Epithelial cell of esophagus (primary cell): ENCODE results near the gene CLCA1.
A peak's percentile ranks its signal among the peaks of the same experiment; 100 is the strongest.

Experiments
- DNase-seq: peaks from one replicate; pipeline ENCODE4 v3.0.0; 2010; ENCODE audit warnings: low read depth
- H3K4me3 ChIP-seq: 2 replicates; pipeline ENCODE4 v1.5.1; 2011; ENCODE audit warnings: mild to moderate bottlenecking, low read length, control low read depth
- TF ChIP-seq, protein P1 (sequence below): IDR thresholded peaks from 2 replicates; pipeline ENCODE4 v1.5.1; 2011; ENCODE audit warnings: low read depth, mild to moderate bottlenecking, low read length, control low read depth, inconsistent platforms; ENCODE audit not compliant: insufficient read depth; ENCODE audit errors: missing control alignments

The CLCA1 gene

DNA sequence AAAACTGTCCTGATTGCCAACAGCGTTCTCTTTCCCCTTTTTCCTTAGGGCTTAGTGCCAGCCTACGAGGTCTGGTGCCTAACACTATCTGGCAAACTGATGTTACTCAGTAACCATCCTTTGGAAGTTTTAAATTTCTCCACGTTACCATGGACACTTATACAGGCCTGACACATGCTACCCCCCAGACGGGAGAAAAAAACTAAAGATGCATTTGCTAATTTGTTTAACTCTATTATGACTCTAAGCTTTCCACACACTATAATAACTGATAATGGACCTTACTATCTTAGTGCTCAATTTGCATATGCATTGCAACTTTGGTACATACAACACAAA lies 36.8 kb downstream of the CLCA1 start:
- no peak overlapping the region for H3K4me3 ChIP-seq
- TF ChIP-seq, protein P1, sequence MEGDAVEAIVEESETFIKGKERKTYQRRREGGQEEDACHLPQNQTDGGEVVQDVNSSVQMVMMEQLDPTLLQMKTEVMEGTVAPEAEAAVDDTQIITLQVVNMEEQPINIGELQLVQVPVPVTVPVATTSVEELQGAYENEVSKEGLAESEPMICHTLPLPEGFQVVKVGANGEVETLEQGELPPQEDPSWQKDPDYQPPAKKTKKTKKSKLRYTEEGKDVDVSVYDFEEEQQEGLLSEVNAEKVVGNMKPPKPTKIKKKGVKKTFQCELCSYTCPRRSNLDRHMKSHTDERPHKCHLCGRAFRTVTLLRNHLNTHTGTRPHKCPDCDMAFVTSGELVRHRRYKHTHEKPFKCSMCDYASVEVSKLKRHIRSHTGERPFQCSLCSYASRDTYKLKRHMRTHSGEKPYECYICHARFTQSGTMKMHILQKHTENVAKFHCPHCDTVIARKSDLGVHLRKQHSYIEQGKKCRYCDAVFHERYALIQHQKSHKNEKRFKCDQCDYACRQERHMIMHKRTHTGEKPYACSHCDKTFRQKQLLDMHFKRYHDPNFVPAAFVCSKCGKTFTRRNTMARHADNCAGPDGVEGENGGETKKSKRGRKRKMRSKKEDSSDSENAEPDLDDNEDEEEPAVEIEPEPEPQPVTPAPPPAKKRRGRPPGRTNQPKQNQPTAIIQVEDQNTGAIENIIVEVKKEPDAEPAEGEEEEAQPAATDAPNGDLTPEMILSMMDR, result no peak
- no peak for DNase-seq

DNA sequence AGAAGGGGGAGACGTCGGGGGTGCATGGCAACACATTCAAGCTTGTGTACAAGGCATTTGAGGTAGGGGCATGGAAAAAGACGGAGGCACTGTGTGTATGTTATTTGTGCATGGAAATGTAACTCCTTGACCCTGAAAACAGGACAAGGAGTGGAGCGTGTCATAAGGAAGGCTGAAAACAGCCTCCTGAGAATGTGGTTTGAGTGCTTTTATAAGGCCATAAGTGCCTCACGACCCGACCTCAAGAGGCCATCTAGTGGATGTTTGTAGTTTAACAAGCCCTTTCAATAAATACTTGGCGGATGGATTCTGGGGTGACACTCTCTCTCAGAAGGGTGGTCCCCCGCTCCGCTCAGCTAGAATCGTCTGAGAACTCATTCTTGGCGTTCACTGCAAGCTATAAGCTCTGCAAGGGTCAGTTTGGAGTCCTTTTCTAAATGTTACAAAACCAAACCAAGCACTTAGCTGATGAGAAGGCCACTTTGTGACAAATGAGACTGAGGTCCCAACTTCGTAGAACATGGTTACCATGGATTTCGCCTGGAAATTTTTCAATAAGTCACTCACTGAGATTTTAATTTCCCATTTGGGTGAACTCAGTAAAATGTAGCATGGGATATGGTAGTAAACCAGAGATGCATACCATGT lies 39.3 kb downstream of the CLCA1 start:
- TF ChIP-seq, protein P1, result peak; percentile 46
- peak; percentile 46 for DNase-seq
- H3K4me3 ChIP-seq, result no peak overlapping the region

DNA sequence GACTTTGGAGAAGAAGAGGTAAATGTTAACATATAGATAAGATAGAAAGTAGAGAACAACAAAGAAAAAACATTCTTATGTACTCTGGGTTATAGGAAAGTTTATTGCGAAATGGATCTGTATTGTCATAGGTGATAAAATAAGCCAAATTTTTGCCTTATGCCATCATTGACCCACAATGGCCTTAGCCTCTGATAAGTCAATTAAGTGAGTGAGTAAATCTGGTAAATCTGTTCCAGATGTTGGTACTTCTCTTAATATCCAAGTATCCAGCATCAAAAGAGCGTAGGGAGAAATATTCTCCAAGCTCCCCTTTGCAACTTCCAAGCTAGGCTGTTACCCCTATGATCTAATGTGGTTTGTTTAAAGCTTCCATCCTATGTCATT lies 39.8 kb downstream of the CLCA1 start:
- DNase-seq, result no peak
- no peak overlapping the region for H3K4me3 ChIP-seq
- TF ChIP-seq, protein P1, result no peak

DNA sequence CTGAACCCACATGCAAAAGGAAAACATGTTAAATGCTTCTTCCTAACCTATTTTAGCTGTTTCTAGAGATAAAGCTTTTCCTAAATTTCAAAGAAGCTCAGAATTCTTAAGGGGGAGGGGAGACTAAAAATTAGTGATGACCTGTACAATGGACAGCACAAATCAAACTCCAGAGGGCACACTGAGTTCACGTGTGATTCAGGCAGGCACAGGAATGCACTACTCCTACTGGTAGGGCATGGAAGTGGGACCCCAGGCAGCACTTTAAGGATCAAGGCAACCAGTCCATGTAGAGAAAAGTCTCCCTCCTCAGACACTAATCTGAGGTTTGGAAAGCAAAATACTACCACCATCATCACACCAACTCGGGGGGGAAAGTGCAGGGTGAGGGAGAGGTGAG lies 46.9 kb downstream of the CLCA1 start:
- peak; percentile 61 for DNase-seq
- TF ChIP-seq, protein P1, result peak; percentile 56
- no peak overlapping the region for H3K4me3 ChIP-seq

DNA sequence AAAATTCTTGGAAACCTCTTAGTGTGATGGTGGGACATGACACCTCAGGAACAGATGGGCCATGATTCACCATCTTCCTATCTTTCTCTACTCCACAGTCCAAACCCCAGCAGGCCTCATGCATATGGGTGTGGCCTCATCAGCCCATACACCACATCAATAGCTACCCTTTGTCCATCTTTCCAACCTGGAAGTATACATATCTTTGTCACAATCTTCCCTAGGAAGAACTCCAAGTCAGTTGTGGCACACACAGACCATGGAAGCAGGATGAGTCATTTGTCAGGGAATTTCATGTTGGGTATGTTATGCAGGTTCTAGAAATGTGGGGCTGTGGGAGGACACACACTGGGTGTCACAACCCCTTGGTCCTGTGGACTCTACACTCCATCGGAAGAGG lies 47.6 kb downstream of the CLCA1 start:
- no peak overlapping the region for H3K4me3 ChIP-seq
- TF ChIP-seq, protein P1, result no peak
- DNase-seq, result peak; percentile 26

DNA sequence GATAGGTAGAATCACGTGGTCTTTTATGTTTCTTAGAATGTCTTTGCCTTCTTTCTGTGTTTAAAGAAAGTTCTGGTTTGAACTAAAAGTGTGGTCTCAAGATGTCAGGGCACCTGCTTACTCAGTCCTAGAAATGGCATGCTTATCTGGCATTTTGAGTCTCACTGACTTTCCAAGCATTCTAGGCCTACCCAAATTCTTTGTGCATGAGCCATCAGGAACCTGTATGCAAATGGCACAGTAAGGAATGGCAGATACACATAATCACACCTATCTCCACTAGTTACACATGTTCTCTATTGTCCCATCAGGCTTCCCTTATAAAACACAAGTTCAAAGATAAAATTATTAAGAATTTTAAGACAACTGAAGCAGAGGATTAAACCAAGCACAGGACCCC lies 48.6 kb downstream of the CLCA1 start:
- peak; percentile 89 for DNase-seq
- no peak overlapping the region for H3K4me3 ChIP-seq
- TF ChIP-seq, protein P1, result no peak

DNA sequence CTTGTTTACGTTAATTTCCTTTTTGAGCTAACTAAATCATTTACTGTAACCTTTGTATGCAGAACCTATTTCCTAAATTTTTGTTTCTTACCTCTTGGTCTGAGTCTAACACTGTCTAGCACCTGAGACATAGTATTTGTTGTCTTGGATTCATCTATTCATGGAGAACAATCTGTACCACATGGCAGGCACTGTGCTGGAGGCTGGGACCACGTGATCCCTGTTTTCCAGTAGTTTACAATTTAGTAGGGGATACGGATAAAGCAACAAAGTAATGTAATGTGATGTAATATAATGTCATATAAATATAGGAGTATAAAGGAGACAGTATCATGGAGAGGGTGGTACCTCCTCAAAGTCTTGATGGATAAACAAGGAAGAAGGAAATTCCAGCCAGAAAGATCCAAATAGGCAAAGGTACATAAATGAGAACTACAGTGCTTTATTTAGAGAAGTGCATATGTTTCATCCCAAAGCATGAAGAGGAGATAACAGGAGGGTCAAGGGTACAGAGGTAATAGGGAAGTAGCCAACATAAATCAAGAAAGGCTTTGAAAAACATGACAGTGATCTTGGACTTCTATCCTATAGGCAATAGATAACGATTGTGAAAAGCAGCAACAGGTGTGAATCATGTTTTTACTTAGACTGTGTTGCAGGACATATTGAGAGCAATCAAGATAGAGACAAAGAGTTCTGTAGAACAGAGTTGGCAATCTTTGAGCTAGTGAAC lies 52.2 kb downstream of the CLCA1 start:
- TF ChIP-seq, protein P1, result no peak
- no peak overlapping the region for H3K4me3 ChIP-seq
- DNase-seq, result no peak
